Measurements from ENCODE around the gene JAK2. TPM values are rescaled to one million over a fixed set of nuclear protein-coding genes. Genes with fewer than 3 reads are reported as not detected.
A peak's percentile ranks its signal among the peaks of the same experiment; 100 is the strongest.
"Not testable (repeated sequence)": the region's sequence is repeated elsewhere in the genome, so short reads cannot be mapped to it uniquely, and the experiment has no call there.

JAK2 gene
- total RNA-seq, 1 donor from 2014 or later, result 24.4 TPM

GRCh38 chr9:4939118-4939561, 45.9 kb upstream of the JAK2 start:
- peaks cover 31% of the 10 kb centered on the region for H3K4me1 ChIP-seq
- TF ChIP-seq, protein P1, sequence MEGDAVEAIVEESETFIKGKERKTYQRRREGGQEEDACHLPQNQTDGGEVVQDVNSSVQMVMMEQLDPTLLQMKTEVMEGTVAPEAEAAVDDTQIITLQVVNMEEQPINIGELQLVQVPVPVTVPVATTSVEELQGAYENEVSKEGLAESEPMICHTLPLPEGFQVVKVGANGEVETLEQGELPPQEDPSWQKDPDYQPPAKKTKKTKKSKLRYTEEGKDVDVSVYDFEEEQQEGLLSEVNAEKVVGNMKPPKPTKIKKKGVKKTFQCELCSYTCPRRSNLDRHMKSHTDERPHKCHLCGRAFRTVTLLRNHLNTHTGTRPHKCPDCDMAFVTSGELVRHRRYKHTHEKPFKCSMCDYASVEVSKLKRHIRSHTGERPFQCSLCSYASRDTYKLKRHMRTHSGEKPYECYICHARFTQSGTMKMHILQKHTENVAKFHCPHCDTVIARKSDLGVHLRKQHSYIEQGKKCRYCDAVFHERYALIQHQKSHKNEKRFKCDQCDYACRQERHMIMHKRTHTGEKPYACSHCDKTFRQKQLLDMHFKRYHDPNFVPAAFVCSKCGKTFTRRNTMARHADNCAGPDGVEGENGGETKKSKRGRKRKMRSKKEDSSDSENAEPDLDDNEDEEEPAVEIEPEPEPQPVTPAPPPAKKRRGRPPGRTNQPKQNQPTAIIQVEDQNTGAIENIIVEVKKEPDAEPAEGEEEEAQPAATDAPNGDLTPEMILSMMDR (IDR thresholded peaks at IDR 0.05), result no peak
- no peaks in the 10 kb centered on the region for H3K9me3 ChIP-seq
- no peaks in the 10 kb centered on the region for H3K27me3 ChIP-seq
- no peak for DNase-seq
- H3K4me3 ChIP-seq, result no peak overlapping the region
- no peaks in the 10 kb centered on the region for H3K36me3 ChIP-seq
- H3K27ac ChIP-seq, result no peak overlapping the region
- ATAC-seq, result peak; percentile 91
- intact Hi-C loops (cut with DNase I), result no loop called here

DNA sequence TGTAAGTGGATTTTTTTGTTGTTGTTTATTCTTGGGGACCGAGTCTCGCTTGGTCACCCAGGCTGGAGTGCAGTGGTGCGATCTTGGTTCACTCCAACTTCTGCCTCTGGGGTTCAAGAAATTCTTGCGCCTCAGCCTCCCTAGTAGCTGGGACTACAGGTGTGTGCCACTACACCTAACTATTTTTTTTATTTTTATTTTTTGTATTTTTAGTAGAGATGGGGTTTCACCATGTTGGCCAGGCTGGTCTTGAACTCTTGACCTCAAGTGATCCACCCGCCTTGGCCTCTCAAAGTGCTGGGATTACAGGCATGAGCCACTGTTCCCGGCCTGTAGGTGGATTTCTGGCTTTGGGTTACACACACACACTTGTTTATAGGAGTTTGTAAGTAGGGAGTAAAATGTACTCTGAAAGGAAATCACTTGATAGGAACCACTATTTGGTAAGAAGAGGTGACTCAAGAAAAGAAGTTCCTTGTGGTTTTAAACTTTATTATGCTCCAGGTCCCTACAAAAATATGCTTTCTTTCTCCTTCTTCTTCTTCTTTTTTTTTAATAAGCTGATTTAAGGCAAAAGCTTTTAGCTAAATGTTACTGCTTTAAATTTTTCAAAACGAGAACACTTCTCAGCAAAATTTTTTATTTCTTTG, 42.9 kb upstream of the JAK2 start:
- ATAC-seq, result peak; percentile 72
- peaks cover 27% of the 10 kb centered on the region for H3K4me1 ChIP-seq
- H3K4me3 ChIP-seq; intact Hi-C loops (cut with DNase I); H3K36me3 ChIP-seq; DNase-seq; H3K27me3 ChIP-seq; H3K9me3 ChIP-seq; H3K27ac ChIP-seq: not testable (repeated sequence)

GRCh38 chr9:4943346-4943745, 41.7 kb upstream of the JAK2 start:
- peaks cover 15% of the 10 kb centered on the region for H3K4me1 ChIP-seq
- TF ChIP-seq, protein P1 (IDR thresholded peaks at IDR 0.05), result no peak
- no peak for DNase-seq
- no peaks in the 10 kb centered on the region for H3K36me3 ChIP-seq
- no peak overlapping the region for H3K27ac ChIP-seq
- H3K27me3 ChIP-seq, result no peaks in the 10 kb centered on the region
- no peak for ATAC-seq
- H3K9me3 ChIP-seq, result no peaks in the 10 kb centered on the region
- intact Hi-C loops (cut with DNase I), result no loop called here
- H3K4me3 ChIP-seq, result no peak overlapping the region

GRCh38 chr9:4944431-4945211, 40.5 kb upstream of the JAK2 start:
- intact Hi-C loops (cut with DNase I), result not testable (repeated sequence)

DNA sequence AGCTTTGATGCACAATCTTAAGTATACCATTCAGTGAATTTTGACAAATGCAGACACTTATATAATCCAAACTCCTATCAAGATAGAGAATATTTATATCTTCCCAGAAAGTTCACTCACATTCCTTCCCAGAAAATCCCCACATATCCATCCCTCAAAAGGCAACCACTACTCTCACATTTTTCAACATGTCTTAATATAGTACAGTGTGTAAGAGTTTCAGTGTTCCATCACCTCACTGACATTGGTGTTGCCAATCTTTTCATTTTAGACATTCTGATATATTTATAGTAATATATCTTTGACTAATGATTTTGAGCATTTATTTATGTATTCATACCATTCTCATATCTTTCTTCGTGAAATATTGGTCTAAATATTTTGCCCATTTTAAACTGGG, 38.1 kb upstream of the JAK2 start:
- H3K36me3 ChIP-seq, result no peaks in the 10 kb centered on the region
- H3K4me3 ChIP-seq, result no peak overlapping the region
- H3K27ac ChIP-seq, result no peak overlapping the region
- TF ChIP-seq, protein P1 (IDR thresholded peaks at IDR 0.05), result no peak
- H3K4me1 ChIP-seq, result no peaks in the 10 kb centered on the region
- DNase-seq, result no peak
- intact Hi-C loops (cut with DNase I), result no loop called here
- H3K9me3 ChIP-seq, result no peaks in the 10 kb centered on the region
- no peaks in the 10 kb centered on the region for H3K27me3 ChIP-seq
- no peak for ATAC-seq

More at GRCh38 chr9:4944431-4945211, 40.5 kb upstream of the JAK2 start:
- H3K27me3 ChIP-seq, DNase-seq, H3K9me3 ChIP-seq, H3K4me1 ChIP-seq, H3K27ac ChIP-seq, H3K36me3 ChIP-seq, H3K4me3 ChIP-seq, ATAC-seq: not testable (repeated sequence)

GRCh38 chr9:4955836-4956235, 29.2 kb upstream of the JAK2 start:
- Histone ChIP-seq H3K9me3 (no peaks in the 10 kb centered on the region), H3K4me3 (no peak overlapping the region), H3K4me1 (no peaks in the 10 kb centered on the region), H3K27me3 (no peaks in the 10 kb centered on the region), H3K36me3 (no peaks in the 10 kb centered on the region), H3K27ac (no peak overlapping the region)
- ATAC-seq (no peak), DNase-seq (no peak)
- TF ChIP-seq, protein P1 (IDR thresholded peaks at IDR 0.05), result no peak
- intact Hi-C loops (cut with DNase I), result no loop called here

Measured in upper lobe of right lung (tissue), 1 donor.